Measurements from ENCODE around the gene A1BG. TPM values are rescaled to one million over a fixed set of nuclear protein-coding genes. Genes with fewer than 3 reads are reported as not detected.
A peak's percentile ranks its signal among the peaks of the same experiment; 100 is the strongest.

A1BG gene
- total RNA-seq, 2 donors from 2014 or later, result 1.9 to 10.0 TPM

DNA sequence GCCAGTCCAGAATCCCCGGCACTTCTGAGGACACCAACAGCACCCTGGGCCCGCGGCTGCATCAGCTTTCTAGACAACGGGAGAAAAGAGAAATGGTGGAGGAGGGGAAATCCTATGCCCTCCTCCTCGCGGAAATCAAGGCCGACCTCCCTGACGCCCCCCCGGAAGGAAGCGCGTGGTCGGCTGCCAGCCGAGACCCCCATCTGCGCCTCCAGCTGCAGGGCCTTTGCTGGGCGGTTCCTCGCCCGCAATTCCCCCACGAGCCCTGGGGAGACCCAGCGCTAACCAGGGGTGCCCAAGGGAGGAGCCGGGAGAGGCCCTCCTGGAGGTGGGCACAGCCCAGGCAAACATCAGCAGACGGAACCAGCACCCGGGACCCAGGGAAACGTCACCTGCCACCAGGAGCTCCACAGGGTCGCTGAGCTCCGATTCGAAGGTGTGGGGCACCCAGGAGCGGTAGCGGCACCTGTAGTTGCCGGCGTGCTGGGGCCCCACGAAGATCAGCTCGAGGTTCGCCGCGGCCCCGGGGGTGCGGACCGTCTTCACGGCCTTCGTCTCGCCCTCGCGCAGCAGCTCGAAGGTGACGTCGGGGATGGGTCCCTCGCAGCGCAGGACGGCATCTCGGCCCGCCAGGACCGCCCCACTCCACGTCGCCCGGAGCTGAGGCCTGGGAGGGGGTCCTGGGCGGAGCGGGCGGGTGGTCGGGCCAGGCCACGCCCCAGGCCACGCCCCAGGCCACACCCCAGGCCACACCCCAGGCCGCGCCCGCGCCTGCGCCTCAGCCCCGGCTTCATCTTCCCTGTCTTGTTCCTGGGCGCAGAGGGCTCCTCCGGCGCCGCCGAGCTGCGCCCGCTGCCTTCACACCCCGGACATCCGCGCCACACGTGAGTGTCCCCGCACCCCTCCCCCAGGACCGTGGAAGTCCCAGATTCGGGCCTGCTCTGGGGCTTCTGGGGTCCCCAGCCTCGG is 6.0 kb downstream of the A1BG start:
- Histone ChIP-seq H3K27ac (peak overlapping the region; percentile 45 to 61), H3K4me1 (ENCODE audit: control insufficient read depth in 1 of 2, low read depth in 2 of 2) (peaks cover 0 to 18% of the 10 kb centered on the region in 2 donors), H3K27me3 (replicated peaks; ENCODE audit: insufficient read depth) (no peaks in the 10 kb centered on the region), H3K36me3 (no peaks in the 10 kb centered on the region), H3K9me3 (no peaks in the 10 kb centered on the region), H3K4me3 (peak overlapping the region; percentile 75)
- TF ChIP-seq, protein P1, sequence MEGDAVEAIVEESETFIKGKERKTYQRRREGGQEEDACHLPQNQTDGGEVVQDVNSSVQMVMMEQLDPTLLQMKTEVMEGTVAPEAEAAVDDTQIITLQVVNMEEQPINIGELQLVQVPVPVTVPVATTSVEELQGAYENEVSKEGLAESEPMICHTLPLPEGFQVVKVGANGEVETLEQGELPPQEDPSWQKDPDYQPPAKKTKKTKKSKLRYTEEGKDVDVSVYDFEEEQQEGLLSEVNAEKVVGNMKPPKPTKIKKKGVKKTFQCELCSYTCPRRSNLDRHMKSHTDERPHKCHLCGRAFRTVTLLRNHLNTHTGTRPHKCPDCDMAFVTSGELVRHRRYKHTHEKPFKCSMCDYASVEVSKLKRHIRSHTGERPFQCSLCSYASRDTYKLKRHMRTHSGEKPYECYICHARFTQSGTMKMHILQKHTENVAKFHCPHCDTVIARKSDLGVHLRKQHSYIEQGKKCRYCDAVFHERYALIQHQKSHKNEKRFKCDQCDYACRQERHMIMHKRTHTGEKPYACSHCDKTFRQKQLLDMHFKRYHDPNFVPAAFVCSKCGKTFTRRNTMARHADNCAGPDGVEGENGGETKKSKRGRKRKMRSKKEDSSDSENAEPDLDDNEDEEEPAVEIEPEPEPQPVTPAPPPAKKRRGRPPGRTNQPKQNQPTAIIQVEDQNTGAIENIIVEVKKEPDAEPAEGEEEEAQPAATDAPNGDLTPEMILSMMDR (IDR thresholded peaks at IDR 0.05), result no peak
- DNase-seq (ENCODE audit: low spot score) (no peak), ATAC-seq (ENCODE audit: insufficient number of reproducible peaks, low FRiP score, low read depth) (no peak)

DNA sequence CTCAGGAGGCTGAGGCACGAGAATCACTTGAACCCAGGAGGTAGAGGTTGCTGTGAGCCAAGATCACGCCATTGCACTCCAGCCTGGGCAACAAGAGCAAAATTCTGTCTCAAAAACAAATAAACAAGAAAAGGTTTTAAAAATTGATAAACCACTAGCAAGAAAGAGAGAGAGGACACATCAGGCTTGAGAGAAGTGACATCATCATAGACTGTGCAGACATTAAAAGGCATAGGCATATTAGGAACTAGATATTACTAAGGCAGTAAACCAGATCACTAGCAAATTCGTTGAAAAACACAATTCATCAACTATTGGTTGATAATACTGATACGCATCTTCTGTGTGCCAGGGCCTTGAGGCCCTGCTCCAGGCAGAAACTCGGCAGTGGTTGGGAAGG is 7.7 kb downstream of the A1BG start:
- no peak overlapping the region for H3K4me3 ChIP-seq
- H3K4me1 ChIP-seq (ENCODE audit: control insufficient read depth in 1 of 2, low read depth in 2 of 2), result peaks cover 0 to 14% of the 10 kb centered on the region in 2 donors
- H3K27me3 ChIP-seq (replicated peaks; ENCODE audit: insufficient read depth), result no peaks in the 10 kb centered on the region
- TF ChIP-seq, protein P1 (IDR thresholded peaks at IDR 0.05), result no peak
- H3K27ac ChIP-seq, result no peak overlapping the region
- H3K9me3 ChIP-seq, result no peaks in the 10 kb centered on the region
- H3K36me3 ChIP-seq, result no peaks in the 10 kb centered on the region
- no peak for ATAC-seq (ENCODE audit: insufficient number of reproducible peaks, low FRiP score, low read depth)
- DNase-seq (ENCODE audit: low spot score), result no peak

DNA sequence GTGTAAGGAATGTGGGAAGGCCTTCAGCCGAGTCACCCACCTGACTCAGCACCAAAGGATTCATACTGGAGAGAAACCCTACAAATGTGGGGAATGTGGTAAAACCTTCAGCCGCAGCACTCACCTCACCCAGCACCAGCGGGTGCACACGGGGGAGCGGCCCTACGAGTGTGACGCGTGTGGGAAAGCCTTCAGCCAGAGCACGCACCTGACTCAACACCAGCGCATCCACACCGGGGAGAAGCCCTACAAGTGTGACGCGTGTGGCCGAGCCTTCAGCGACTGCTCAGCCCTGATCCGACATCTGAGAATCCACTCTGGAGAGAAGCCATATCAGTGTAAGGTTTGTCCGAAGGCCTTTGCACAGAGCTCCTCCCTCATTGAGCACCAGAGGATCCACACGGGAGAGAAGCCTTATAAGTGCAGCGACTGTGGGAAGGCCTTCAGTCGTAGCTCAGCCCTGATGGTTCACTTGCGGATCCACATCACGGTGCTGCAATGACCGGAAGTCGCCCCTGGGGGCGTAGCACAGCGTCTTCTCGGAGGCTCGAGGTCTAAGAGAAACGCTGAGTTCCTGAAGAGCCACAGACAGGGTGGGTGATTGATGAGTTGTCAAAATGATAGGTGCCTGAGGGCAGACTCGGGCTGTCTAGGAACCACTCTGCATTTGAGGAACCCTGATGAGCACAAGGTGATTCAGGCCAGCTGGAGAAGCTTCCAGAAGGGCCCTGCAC is 14.3 kb downstream of the A1BG start:
- TF ChIP-seq, protein P1 (IDR thresholded peaks at IDR 0.05), result no peak
- peaks cover 36% of the 10 kb centered on the region for H3K36me3 ChIP-seq
- DNase-seq (ENCODE audit: low spot score), result no peak
- no peak for ATAC-seq (ENCODE audit: insufficient number of reproducible peaks, low FRiP score, low read depth)
- H3K4me1 ChIP-seq (ENCODE audit: control insufficient read depth in 1 of 2, low read depth in 2 of 2), result no peaks in the 10 kb centered on the region
- H3K9me3 ChIP-seq, result no peaks in the 10 kb centered on the region
- H3K27me3 ChIP-seq (replicated peaks; ENCODE audit: insufficient read depth), result no peaks in the 10 kb centered on the region
- H3K4me3 ChIP-seq, result no peak overlapping the region
- H3K27ac ChIP-seq, result no peak overlapping the region

DNA sequence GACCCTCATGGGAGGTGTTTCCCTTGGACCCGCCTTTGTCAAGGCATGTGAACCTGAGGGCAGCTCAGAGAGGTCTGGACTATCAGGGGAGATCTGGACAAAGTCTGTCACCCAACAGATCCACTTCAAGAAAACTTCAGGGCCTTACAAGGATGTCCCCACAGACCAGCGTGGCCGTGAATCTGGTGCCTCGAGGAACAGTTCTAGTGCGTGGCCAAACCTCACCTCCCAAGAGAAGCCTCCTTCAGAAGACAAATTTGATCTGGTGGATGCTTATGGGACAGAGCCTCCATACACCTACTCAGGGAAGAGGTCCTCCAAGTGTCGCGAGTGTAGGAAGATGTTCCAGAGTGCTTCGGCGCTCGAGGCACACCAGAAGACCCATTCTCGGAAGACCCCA is 15.0 kb downstream of the A1BG start:
- Histone ChIP-seq H3K36me3 (peaks cover 36% of the 10 kb centered on the region), H3K9me3 (no peaks in the 10 kb centered on the region), H3K4me1 (ENCODE audit: control insufficient read depth in 1 of 2, low read depth in 2 of 2) (no peaks in the 10 kb centered on the region), H3K27me3 (replicated peaks; ENCODE audit: insufficient read depth) (no peaks in the 10 kb centered on the region), H3K27ac (no peak overlapping the region), H3K4me3 (no peak overlapping the region)
- ATAC-seq (ENCODE audit: insufficient number of reproducible peaks, low FRiP score, low read depth), result no peak
- TF ChIP-seq, protein P1 (IDR thresholded peaks at IDR 0.05), result no peak
- no peak for DNase-seq (ENCODE audit: low spot score)

DNA sequence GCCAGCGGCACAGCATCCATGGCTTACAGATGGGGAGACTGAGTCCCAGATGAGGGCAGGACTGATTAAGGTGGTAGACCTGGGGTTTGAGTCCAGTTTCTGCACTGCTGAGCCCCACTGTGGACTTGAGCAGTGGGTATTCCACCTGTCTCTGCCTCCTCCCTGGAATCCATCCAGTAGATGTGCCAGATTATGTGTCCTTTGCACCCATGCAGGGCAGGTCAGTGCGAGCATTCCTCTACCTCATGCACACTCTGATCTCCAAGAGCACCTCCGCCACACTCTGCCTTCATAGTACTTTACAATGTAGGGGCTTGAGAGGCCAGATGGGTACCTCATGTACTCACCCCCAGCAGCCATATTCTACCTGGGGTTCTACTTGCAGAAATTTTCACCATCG is 16.5 kb downstream of the A1BG start:
- Histone ChIP-seq H3K9me3 (no peaks in the 10 kb centered on the region), H3K36me3 (peaks cover 36% of the 10 kb centered on the region), H3K4me3 (no peak overlapping the region), H3K4me1 (ENCODE audit: control insufficient read depth in 1 of 2, low read depth in 2 of 2) (no peaks in the 10 kb centered on the region), H3K27ac (no peak overlapping the region), H3K27me3 (replicated peaks; ENCODE audit: insufficient read depth) (no peaks in the 10 kb centered on the region)
- ATAC-seq (ENCODE audit: insufficient number of reproducible peaks, low FRiP score, low read depth) (no peak), DNase-seq (ENCODE audit: low spot score) (no peak)
- TF ChIP-seq, protein P1 (IDR thresholded peaks at IDR 0.05), result no peak
